ENCODE data around the gene GORASP2.

GRCh38 chr2:170973225-170973491, 44.1 kb downstream of the GORASP2 start:
- no peak for TF ChIP-seq CTCF (IDR thresholded peaks at IDR 0.05)
- no peak for TF ChIP-seq POLR2A (IDR thresholded peaks at IDR 0.05)
- no peak for TF ChIP-seq POLR2AphosphoS5 (IDR thresholded peaks at IDR 0.05)
